ENCODE measurements around the gene TMTC2. TPM values are rescaled to one million over a fixed set of nuclear protein-coding genes. Genes with fewer than 3 reads are reported as not detected.

The TMTC2 gene
- total RNA-seq, 1 donor from 2014 or later: 37.9 TPM

GRCh38 chr12:82968631-82969367 is 282.1 kb downstream of the TMTC2 start:
- ATAC-seq (no peak), DNase-seq (no peak)
- intact Hi-C loops (cut with DNase I): no loop called here
- no peaks in the 10 kb centered on the region for H3K4me1 ChIP-seq
- H3K9me3 ChIP-seq: no peaks in the 10 kb centered on the region
- no peaks in the 10 kb centered on the region for H3K36me3 ChIP-seq
- TF ChIP-seq CTCF (IDR thresholded peaks at IDR 0.05): no peak
- no peak overlapping the region for H3K27ac ChIP-seq
- H3K27me3 ChIP-seq: no peaks in the 10 kb centered on the region
- no peak overlapping the region for H3K4me3 ChIP-seq

GRCh38 chr12:82970614-82971013 is 283.9 kb downstream of the TMTC2 start:
- Histone ChIP-seq H3K4me1 (no peaks in the 10 kb centered on the region), H3K27me3 (no peaks in the 10 kb centered on the region), H3K4me3 (no peak overlapping the region), H3K27ac (no peak overlapping the region), H3K36me3 (no peaks in the 10 kb centered on the region), H3K9me3 (no peaks in the 10 kb centered on the region)
- no peak for DNase-seq
- no peak for ATAC-seq
- TF ChIP-seq CTCF (IDR thresholded peaks at IDR 0.05): no peak
- intact Hi-C loops (cut with DNase I): no loop called here

- ATAC-seq (no peak), DNase-seq (no peak)
- TF ChIP-seq CTCF (IDR thresholded peaks at IDR 0.05): no peak
- no peak overlapping the region for H3K27ac ChIP-seq
- no peaks in the 10 kb centered on the region for H3K4me1 ChIP-seq
- H3K4me3 ChIP-seq: no peak overlapping the region
- no peaks in the 10 kb centered on the region for H3K36me3 ChIP-seq
- H3K27me3 ChIP-seq: no peaks in the 10 kb centered on the region
- intact Hi-C loops (cut with DNase I): no loop called here
- H3K9me3 ChIP-seq: no peaks in the 10 kb centered on the region
These were observed 284.9 kb downstream of the TMTC2 start for GRCh38 chr12:82971584-82971983.

GRCh38 chr12:82972624-82973023 is 285.9 kb downstream of the TMTC2 start:
- Histone ChIP-seq H3K27me3 (no peaks in the 10 kb centered on the region), H3K36me3 (no peaks in the 10 kb centered on the region), H3K27ac (no peak overlapping the region), H3K4me3 (no peak overlapping the region), H3K4me1 (no peaks in the 10 kb centered on the region), H3K9me3 (no peaks in the 10 kb centered on the region)
- intact Hi-C loops (cut with DNase I): no loop called here
- DNase-seq (no peak), ATAC-seq (no peak)
- no peak for TF ChIP-seq CTCF (IDR thresholded peaks at IDR 0.05)

- no peaks in the 10 kb centered on the region for H3K27me3 ChIP-seq
- intact Hi-C loops (cut with DNase I): no loop called here
- ATAC-seq (no peak), DNase-seq (no peak)
- no peak for TF ChIP-seq CTCF (IDR thresholded peaks at IDR 0.05)
- H3K4me3 ChIP-seq: no peak overlapping the region
- H3K4me1 ChIP-seq: no peaks in the 10 kb centered on the region
- no peak overlapping the region for H3K27ac ChIP-seq
- no peaks in the 10 kb centered on the region for H3K9me3 ChIP-seq
- H3K36me3 ChIP-seq: no peaks in the 10 kb centered on the region
These were observed 286.9 kb downstream of the TMTC2 start for GRCh38 chr12:82973592-82973991.

GRCh38 chr12:82981150-82981549 is 294.4 kb downstream of the TMTC2 start:
- Histone ChIP-seq H3K27ac (no peak overlapping the region), H3K4me1 (no peaks in the 10 kb centered on the region), H3K4me3 (no peak overlapping the region), H3K36me3 (no peaks in the 10 kb centered on the region), H3K27me3 (no peaks in the 10 kb centered on the region), H3K9me3 (no peaks in the 10 kb centered on the region)
- DNase-seq (no peak), ATAC-seq (no peak)
- intact Hi-C loops (cut with DNase I): no loop called here
- no peak for TF ChIP-seq CTCF (IDR thresholded peaks at IDR 0.05)

All from upper lobe of right lung (tissue), 1 donor.